Measurements from ENCODE around the gene SORCS3.

GRCh38 chr10:104895541-104895940 is 254.5 kb downstream of the SORCS3 start:
- TF ChIP-seq SIN3A (IDR thresholded peaks at IDR 0.05; ENCODE audit: borderline replicate concordance, insufficient read depth, low read depth, low read length) (no peak), CTCF (IDR thresholded peaks at IDR 0.05) (no peak), REST (IDR thresholded peaks at IDR 0.05; ENCODE audit: insufficient read depth in 1 of 2, low read depth in 2 of 2, low read length in 1 of 2) (no peak), POLR2AphosphoS5 (IDR thresholded peaks at IDR 0.05; ENCODE audit: low read depth, low read length) (no peak), TCF7L2 (IDR thresholded peaks at IDR 0.05; ENCODE audit: low read depth, low read length) (no peak)
